Endodermal cell (in vitro differentiated cells): Measurements from ENCODE around the gene NUTM2E. TPM values are rescaled to one million over a fixed set of nuclear protein-coding genes. Genes with fewer than 3 reads are reported as not detected.
"Not testable (repeated sequence)": the region's sequence is repeated elsewhere in the genome, so short reads cannot be mapped to it uniquely, and the experiment has no call there.

Experiments used
- DNase-seq: peaks from one replicate; pipeline ENCODE4 v3.0.0-alpha.2; 2017
- H3K27ac ChIP-seq: 2 replicates; pipeline ENCODE4 v1.5.1; 2013; ENCODE audit warnings: mild to moderate bottlenecking, low read depth, low read length, moderate library complexity
- H3K27me3 ChIP-seq: 2 replicates; pipeline ENCODE4 v1.6.1; 2013; ENCODE audit warnings: mild to moderate bottlenecking, low read length, moderate library complexity; ENCODE audit not compliant: insufficient read depth, control insufficient read depth, poor library complexity, severe bottlenecking
- H3K36me3 ChIP-seq: 2 replicates; pipeline ENCODE4 v1.7.0; 2013; ENCODE audit warnings: mild to moderate bottlenecking, low read length, moderate library complexity; ENCODE audit not compliant: control insufficient read depth, insufficient read depth
- H3K4me1 ChIP-seq: one replicate; pipeline ENCODE4 v1.7.0; 2013; ENCODE audit warnings: low read length; ENCODE audit not compliant: control insufficient read depth, insufficient read depth
- H3K4me3 ChIP-seq: 2 replicates; pipeline ENCODE4 v1.5.1; 2013; ENCODE audit warnings: mild to moderate bottlenecking, low read length, moderate library complexity
- H3K9ac ChIP-seq: 2 replicates; pipeline ENCODE4 v1.6.1; 2013; ENCODE audit warnings: mild to moderate bottlenecking, low read length, moderate library complexity; ENCODE audit not compliant: poor library complexity, severe bottlenecking; ENCODE audit errors: extremely low read depth
- H3K9me3 ChIP-seq: 2 replicates; pipeline ENCODE4 v1.6.1; 2013; ENCODE audit warnings: mild to moderate bottlenecking, low read length, moderate library complexity; ENCODE audit not compliant: control insufficient read depth
- H3K27ac Mint-ChIP-seq: 2 replicates; pipeline ENCODE4 v1.8.0; 2020; ENCODE audit warnings: mixed read lengths
- H3K27me3 Mint-ChIP-seq: 2 replicates; pipeline ENCODE4 v1.8.0; 2021; ENCODE audit warnings: mild to moderate bottlenecking, mixed read lengths; ENCODE audit not compliant: insufficient read depth
- H3K36me3 Mint-ChIP-seq: 2 replicates; pipeline ENCODE4 v1.8.0; 2020; ENCODE audit warnings: low read depth, mixed read lengths
- H3K4me1 Mint-ChIP-seq: 2 replicates; pipeline ENCODE4 v1.8.0; 2020; ENCODE audit warnings: mixed read lengths
- H3K4me3 Mint-ChIP-seq: 2 replicates; pipeline ENCODE4 v1.8.0; 2020; ENCODE audit warnings: mild to moderate bottlenecking, moderate library complexity, mixed read lengths
- H3K9me3 Mint-ChIP-seq: 2 replicates; pipeline ENCODE4 v1.8.0; 2020; ENCODE audit warnings: mild to moderate bottlenecking, mixed read lengths
- WGBS, 2 experiments: methylation state at CpG; one replicate each; pipeline versions ENCODE4 v1.1.5 to v1.1.7; 2013; ENCODE audit warnings: missing lambda C conversion rate in 2 of 2, mixed read lengths in 1 of 2; ENCODE audit not compliant: insufficient coverage in 1 of 2, insufficient read length in 1 of 2; 5-methylcytosine and 5-hydroxymethylcytosine counted together
- total RNA-seq, 2 donors: library from RNA; stranded (reverse); fragmentation: NEBNext Ultra II Directional in 1 of 2; extraction: Animal tissue kit (Norgen Biotek cat#: 25700) in 1 of 2; gene quantifications; 2 replicates in 1 of 2; 3 replicates in 1 of 2; pipeline ENCODE4 v1.2.1, GENCODE V29; 2021

The NUTM2E gene
- total RNA-seq, 2 donors from 2014 or later, result 0.35 TPM; not detected in 1

- DNase-seq, H3K27ac ChIP-seq, H3K36me3 Mint-ChIP-seq, H3K4me3 ChIP-seq, H3K27ac Mint-ChIP-seq, H3K4me1 ChIP-seq, H3K9ac ChIP-seq, H3K36me3 ChIP-seq, H3K4me1 Mint-ChIP-seq, H3K9me3 ChIP-seq, H3K9me3 Mint-ChIP-seq, H3K4me3 Mint-ChIP-seq, H3K27me3 Mint-ChIP-seq, H3K27me3 ChIP-seq: not testable (repeated sequence)
- WGBS, 2 experiments, result 89% methylated on average over 1 of the region's 4 CpGs; no CpG with 5 or more reads in 1 of the 2 experiments
Measured at GRCh38 chr10:79871729-79872128, 45.2 kb downstream of the NUTM2E start.

Other genes starting within 250 kb of the NUTM2E start
- not detected for gene SFTPA1, start 215.8 kb upstream of the NUTM2E start, total RNA-seq
- gene NUTM2B, start 123.5 kb upstream of the NUTM2E start, total RNA-seq, result under 1 TPM; 0.35 to 0.73 TPM
- gene SFTPD, start 122.4 kb downstream of the NUTM2E start, total RNA-seq, result under 1 TPM; 0.42 to 0.86 TPM